Breast epithelium (tissue), 3 donors: ENCODE results near the gene KDM3B.

Source experiments
- POLR2A ChIP-seq: fragments of 450-650 bp; IDR thresholded peaks from one replicate; pipeline ENCODE4 v1.6.1; 2016; ENCODE audit warnings: antibody characterized with exemption, mild to moderate bottlenecking, moderate library complexity
- TF ChIP-seq, protein P1 (sequence below), 3 donors: fragments of 450-650 bp; IDR thresholded peaks; one replicate each; pipeline ENCODE4 v1.5.1; 2016 to 2017; ENCODE audit warnings: antibody characterized with exemption in 3 of 3, mild to moderate bottlenecking in 3 of 3, moderate library complexity in 3 of 3

GRCh38 chr5:138476918-138477317, 124.4 kb downstream of the KDM3B start:
- TF ChIP-seq, protein P1, sequence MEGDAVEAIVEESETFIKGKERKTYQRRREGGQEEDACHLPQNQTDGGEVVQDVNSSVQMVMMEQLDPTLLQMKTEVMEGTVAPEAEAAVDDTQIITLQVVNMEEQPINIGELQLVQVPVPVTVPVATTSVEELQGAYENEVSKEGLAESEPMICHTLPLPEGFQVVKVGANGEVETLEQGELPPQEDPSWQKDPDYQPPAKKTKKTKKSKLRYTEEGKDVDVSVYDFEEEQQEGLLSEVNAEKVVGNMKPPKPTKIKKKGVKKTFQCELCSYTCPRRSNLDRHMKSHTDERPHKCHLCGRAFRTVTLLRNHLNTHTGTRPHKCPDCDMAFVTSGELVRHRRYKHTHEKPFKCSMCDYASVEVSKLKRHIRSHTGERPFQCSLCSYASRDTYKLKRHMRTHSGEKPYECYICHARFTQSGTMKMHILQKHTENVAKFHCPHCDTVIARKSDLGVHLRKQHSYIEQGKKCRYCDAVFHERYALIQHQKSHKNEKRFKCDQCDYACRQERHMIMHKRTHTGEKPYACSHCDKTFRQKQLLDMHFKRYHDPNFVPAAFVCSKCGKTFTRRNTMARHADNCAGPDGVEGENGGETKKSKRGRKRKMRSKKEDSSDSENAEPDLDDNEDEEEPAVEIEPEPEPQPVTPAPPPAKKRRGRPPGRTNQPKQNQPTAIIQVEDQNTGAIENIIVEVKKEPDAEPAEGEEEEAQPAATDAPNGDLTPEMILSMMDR (IDR thresholded peaks at IDR 0.05): no peak
- no peak for TF ChIP-seq POLR2A
